ENCODE measurements around the gene ZNF774. TPM values are rescaled to one million over a fixed set of nuclear protein-coding genes. Genes with fewer than 3 reads are reported as not detected.

The ZNF774 gene
- total RNA-seq, 4 donors from 2014 or later = 0.51 to 5.5 (median 3.8) TPM

GRCh38 chr15:90386221-90386620, 34.1 kb downstream of the ZNF774 start:
- no peaks in the 10 kb centered on the region for H3K9me3 ChIP-seq
- H3K27me3 ChIP-seq = no peaks in the 10 kb centered on the region
- H3K27ac ChIP-seq = peak overlapping the region; percentile 51
- H3K4me3 ChIP-seq = no peak overlapping the region
- no peaks in the 10 kb centered on the region for H3K36me3 ChIP-seq
- DNase-seq = no peak
- peaks cover 0 to 7% of the 10 kb centered on the region in 2 donors for H3K4me1 ChIP-seq
- intact Hi-C loops (cut with DNase I; ENCODE audit: low total_unique reads) = no loop called here
- TF ChIP-seq, protein P1, sequence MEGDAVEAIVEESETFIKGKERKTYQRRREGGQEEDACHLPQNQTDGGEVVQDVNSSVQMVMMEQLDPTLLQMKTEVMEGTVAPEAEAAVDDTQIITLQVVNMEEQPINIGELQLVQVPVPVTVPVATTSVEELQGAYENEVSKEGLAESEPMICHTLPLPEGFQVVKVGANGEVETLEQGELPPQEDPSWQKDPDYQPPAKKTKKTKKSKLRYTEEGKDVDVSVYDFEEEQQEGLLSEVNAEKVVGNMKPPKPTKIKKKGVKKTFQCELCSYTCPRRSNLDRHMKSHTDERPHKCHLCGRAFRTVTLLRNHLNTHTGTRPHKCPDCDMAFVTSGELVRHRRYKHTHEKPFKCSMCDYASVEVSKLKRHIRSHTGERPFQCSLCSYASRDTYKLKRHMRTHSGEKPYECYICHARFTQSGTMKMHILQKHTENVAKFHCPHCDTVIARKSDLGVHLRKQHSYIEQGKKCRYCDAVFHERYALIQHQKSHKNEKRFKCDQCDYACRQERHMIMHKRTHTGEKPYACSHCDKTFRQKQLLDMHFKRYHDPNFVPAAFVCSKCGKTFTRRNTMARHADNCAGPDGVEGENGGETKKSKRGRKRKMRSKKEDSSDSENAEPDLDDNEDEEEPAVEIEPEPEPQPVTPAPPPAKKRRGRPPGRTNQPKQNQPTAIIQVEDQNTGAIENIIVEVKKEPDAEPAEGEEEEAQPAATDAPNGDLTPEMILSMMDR (IDR thresholded peaks at IDR 0.05) = no peak
- no peak for TF ChIP-seq POLR2A (IDR thresholded peaks at IDR 0.05)

- Histone ChIP-seq H3K4me1 (peaks cover 0 to 7% of the 10 kb centered on the region in 2 donors), H3K9me3 (no peaks in the 10 kb centered on the region), H3K27me3 (no peaks in the 10 kb centered on the region), H3K36me3 (no peaks in the 10 kb centered on the region), H3K27ac (peak within 1 kb of the TSS; percentile 94 to 99), H3K4me3 (peak within 1 kb of the TSS; percentile 54 to 82)
- TF ChIP-seq, protein P1 (IDR thresholded peaks at IDR 0.05) = peak in 1 of 4 experiments; percentile 8
- peak; percentile 77 to 97 for TF ChIP-seq POLR2A (IDR thresholded peaks at IDR 0.05)
- intact Hi-C loops (cut with DNase I; ENCODE audit: low total_unique reads) = no loop called here
- DNase-seq = peak; percentile 98 to 99
These were observed 35.7 kb downstream of the ZNF774 start, which contains the start of gene IQGAP1 for GRCh38 chr15:90387534-90388461. Gene IQGAP1 (plus strand): TSS chr15:90388242. CDS start chr15:90388342, 100 bp downstream.

DNA sequence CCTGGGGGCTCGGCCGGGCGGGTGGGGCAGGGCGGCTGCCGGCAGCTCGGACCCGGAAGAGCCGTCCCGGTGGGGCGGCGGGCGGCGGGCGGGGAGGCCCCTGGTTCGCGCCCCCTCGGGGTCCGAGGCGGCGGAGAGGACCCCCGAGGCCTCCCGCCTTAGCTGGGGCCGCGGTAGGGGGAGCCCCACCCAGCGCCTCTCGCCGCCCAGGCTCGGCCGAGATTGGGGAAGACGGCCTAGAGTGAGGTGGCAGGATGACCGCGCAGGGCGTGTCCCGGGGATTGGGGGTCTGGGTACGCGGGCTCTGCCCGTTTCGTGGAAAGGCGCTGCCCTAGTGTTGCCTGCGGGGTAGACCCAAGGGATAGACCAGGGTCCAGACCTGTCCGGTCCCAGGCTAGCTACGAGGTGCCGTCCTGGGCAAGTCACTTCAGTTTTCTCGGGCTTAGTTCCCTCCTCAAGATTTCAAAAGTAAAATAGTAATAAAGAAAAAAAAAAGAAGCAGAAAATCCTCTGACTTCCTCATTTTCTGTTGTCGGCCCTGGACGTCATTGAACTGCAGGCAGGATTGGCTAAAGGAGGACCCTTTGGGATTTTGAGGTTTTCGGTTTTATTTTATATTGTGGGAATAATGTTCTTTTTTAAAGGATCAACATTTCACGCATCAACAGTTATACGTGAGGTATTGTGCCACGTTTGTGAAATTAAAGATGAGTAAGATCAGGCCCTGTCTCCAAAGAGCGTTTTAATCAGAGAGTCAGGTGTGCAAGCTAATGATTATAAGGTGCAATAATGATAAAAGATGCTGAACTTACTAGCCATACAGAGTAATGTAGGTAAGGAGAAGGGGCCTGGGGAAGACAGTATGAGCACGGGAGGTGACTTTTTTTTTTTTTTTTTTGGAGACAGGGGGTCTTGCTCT, 36.6 kb downstream of the ZNF774 start:
- Histone ChIP-seq H3K4me3 (peak overlapping the region; percentile 54 to 82), H3K27me3 (no peaks in the 10 kb centered on the region), H3K27ac (peak overlapping the region; percentile 94 to 99), H3K36me3 (no peaks in the 10 kb centered on the region), H3K4me1 (peaks cover 0 to 7% of the 10 kb centered on the region in 2 donors), H3K9me3 (no peaks in the 10 kb centered on the region)
- no peak for TF ChIP-seq POLR2A (IDR thresholded peaks at IDR 0.05)
- TF ChIP-seq, protein P1 (IDR thresholded peaks at IDR 0.05) = no peak
- intact Hi-C loops (cut with DNase I; ENCODE audit: low total_unique reads) = no loop called here
- DNase-seq = peak; percentile 70 to 71

GRCh38 chr15:90389513-90389912, 37.4 kb downstream of the ZNF774 start:
- no peak for TF ChIP-seq POLR2A (IDR thresholded peaks at IDR 0.05)
- TF ChIP-seq, protein P1 (IDR thresholded peaks at IDR 0.05) = no peak
- Histone ChIP-seq H3K4me1 (peaks cover 4 to 10% of the 10 kb centered on the region in 2 donors), H3K9me3 (no peaks in the 10 kb centered on the region), H3K4me3 (peak overlapping the region; percentile 54 to 82), H3K27ac (peak overlapping the region; percentile 94 to 99), H3K36me3 (no peaks in the 10 kb centered on the region), H3K27me3 (no peaks in the 10 kb centered on the region)
- no peak for DNase-seq
- intact Hi-C loops (cut with DNase I; ENCODE audit: low total_unique reads) = no loop called here

All from uterus (tissue), 4 donors.